ENCODE data around the gene PDIA3. TPM values are rescaled to one million over a fixed set of nuclear protein-coding genes. Genes with fewer than 3 reads are reported as not detected.
"Not testable (repeated sequence)": the region's sequence is repeated elsewhere in the genome, so short reads cannot be mapped to it uniquely, and the experiment has no call there.

The PDIA3 gene
- total RNA-seq, 6 donors from 2014 or later: 18.9 to 450 (median 161) TPM

GRCh38 chr15:43796566-43796965, 50.3 kb downstream of the PDIA3 start:
- Histone ChIP-seq H3K9me3 (no peaks in the 10 kb centered on the region), H3K4me1 (peaks cover 58 to 77% (median 60%) of the 10 kb centered on the region in 4 donors), H3K27me3 (no peaks in the 10 kb centered on the region), H3K36me3 (peaks cover 5 to 65% (median 33%) of the 10 kb centered on the region in 4 donors), H3K27ac (no peak overlapping the region), H3K4me3 (no peak overlapping the region)
- WGBS, 2 donors: 93 to 95% methylated on average over 3 of the region's 3 CpGs
- DNase-seq (no peak), ATAC-seq (ENCODE audit: low FRiP score in 2 of 2) (no peak)
- TF ChIP-seq CTCF (IDR thresholded peaks at IDR 0.05) (no peak), EP300 (IDR thresholded peaks at IDR 0.05) (no peak), POLR2A (IDR thresholded peaks at IDR 0.05) (no peak), POLR2AphosphoS5 (IDR thresholded peaks at IDR 0.05) (no peak)

- WGBS, 2 donors: 89 to 92% methylated on average over 15 to 16 of the region's 16 CpGs
- Histone ChIP-seq H3K27me3 (no peaks in the 10 kb centered on the region), H3K27ac (peak overlapping the region; percentile 80 to 92 (median 84)), H3K4me3 (no peak overlapping the region), H3K4me1 (peaks cover 44 to 61% (median 48%) of the 10 kb centered on the region in 4 donors), H3K9me3 (no peaks in the 10 kb centered on the region), H3K36me3 (peaks cover 6 to 81% (median 36%) of the 10 kb centered on the region in 4 donors)
- DNase-seq (no peak), ATAC-seq (ENCODE audit: low FRiP score in 2 of 2) (no peak)
- TF ChIP-seq POLR2A (IDR thresholded peaks at IDR 0.05) (no peak), EP300 (IDR thresholded peaks at IDR 0.05) (no peak), CTCF (IDR thresholded peaks at IDR 0.05) (no peak), POLR2AphosphoS5 (IDR thresholded peaks at IDR 0.05) (no peak)
These were observed 53.1 kb downstream of the PDIA3 start for GRCh38 chr15:43799209-43799944.

GRCh38 chr15:43799945-43800285, 53.7 kb downstream of the PDIA3 start, which contains the start of gene SERINC4:
Gene SERINC4 (minus strand): TSS chr15:43800220. CDS start chr15:43799986, 234 bp downstream.
- Histone ChIP-seq H3K36me3 (peaks cover 10 to 81% (median 40%) of the 10 kb centered on the region in 4 donors), H3K4me3 (peak within 1 kb of the TSS; percentile 80 to 93 (median 87)), H3K4me1 (peaks cover 38 to 56% (median 42%) of the 10 kb centered on the region in 4 donors), H3K27me3 (no peaks in the 10 kb centered on the region), H3K9me3 (no peaks in the 10 kb centered on the region), H3K27ac (peak within 1 kb of the TSS; percentile 80 to 92 (median 84))
- DNase-seq (peak in 1 of 2 donors; percentile 74), ATAC-seq (ENCODE audit: low FRiP score in 2 of 2) (peak in 1 of 2 donors; percentile 2)
- no peak for TF ChIP-seq CTCF (IDR thresholded peaks at IDR 0.05)
- no peak for TF ChIP-seq POLR2A (IDR thresholded peaks at IDR 0.05)
- TF ChIP-seq POLR2AphosphoS5 (IDR thresholded peaks at IDR 0.05): no peak
- TF ChIP-seq EP300 (IDR thresholded peaks at IDR 0.05): no peak
- WGBS, 2 donors: 96 to 98% methylated on average over 7 to 8 of the region's 8 CpGs

GRCh38 chr15:43800286-43801141, 54.3 kb downstream of the PDIA3 start, which contains the start of gene HYPK:
Gene HYPK (plus strand): TSS chr15:43800599. CDS start chr15:43800623, 24 bp downstream.
- H3K9me3 ChIP-seq: no peaks in the 10 kb centered on the region
- TF ChIP-seq EP300 (IDR thresholded peaks at IDR 0.05): no peak
- TF ChIP-seq CTCF (IDR thresholded peaks at IDR 0.05): no peak
- TF ChIP-seq POLR2AphosphoS5 (IDR thresholded peaks at IDR 0.05): peak; percentile 87 to 90
- peak in 3 of 4 donors; percentile 41 to 76 (median 62) for TF ChIP-seq POLR2A (IDR thresholded peaks at IDR 0.05)
- peaks cover 13 to 81% (median 41%) of the 10 kb centered on the region in 4 donors for H3K36me3 ChIP-seq
- H3K27ac ChIP-seq: peak within 1 kb of the TSS; percentile 80 to 92 (median 84)
- peaks cover 32 to 50% (median 37%) of the 10 kb centered on the region in 4 donors for H3K4me1 ChIP-seq
- peak; percentile 96 to 97 for ATAC-seq (ENCODE audit: low FRiP score in 2 of 2)
- H3K27me3 ChIP-seq: no peaks in the 10 kb centered on the region
- WGBS, 2 donors: 8 to 16% methylated on average over 24 to 44 of the region's 44 CpGs
- peak within 1 kb of the TSS; percentile 80 to 93 (median 87) for H3K4me3 ChIP-seq
- DNase-seq: peak; percentile 95 to 96

GRCh38 chr15:43802676-43803075, 56.4 kb downstream of the PDIA3 start:
- Histone ChIP-seq H3K4me1 (peaks cover 28 to 33% (median 30%) of the 10 kb centered on the region in 4 donors), H3K36me3 (peaks cover 10 to 81% (median 49%) of the 10 kb centered on the region in 4 donors)
- not testable (repeated sequence) for H3K27me3 ChIP-seq; H3K4me3 ChIP-seq; DNase-seq; H3K9me3 ChIP-seq; H3K27ac ChIP-seq; ATAC-seq (ENCODE audit: low FRiP score in 2 of 2)
- 93 to 98% methylated on average over 5 to 7 of the region's 7 CpGs for whole genome bisulfite sequencing, 2 donors
